Suprapubic skin (tissue), 3 donors: ENCODE data around the gene SLC22A16.

Experiments
- CTCF ChIP-seq, 2 donors: fragments of 200-600 bp in 1 of 2; fragments of 450-650 bp in 1 of 2; sonication (generic) in 1 of 2; IDR thresholded peaks; one replicate each; pipeline ENCODE4 v1.5.1; 2016 to 2019; ENCODE audit warnings: antibody characterized with exemption in 2 of 2, mild to moderate bottlenecking in 1 of 2, moderate library complexity in 1 of 2
- EP300 ChIP-seq: sonication (generic); formaldehyde crosslinking; IDR thresholded peaks from one replicate; pipeline ENCODE4 v1.6.1; 2017; ENCODE audit warnings: antibody characterized with exemption

DNA sequence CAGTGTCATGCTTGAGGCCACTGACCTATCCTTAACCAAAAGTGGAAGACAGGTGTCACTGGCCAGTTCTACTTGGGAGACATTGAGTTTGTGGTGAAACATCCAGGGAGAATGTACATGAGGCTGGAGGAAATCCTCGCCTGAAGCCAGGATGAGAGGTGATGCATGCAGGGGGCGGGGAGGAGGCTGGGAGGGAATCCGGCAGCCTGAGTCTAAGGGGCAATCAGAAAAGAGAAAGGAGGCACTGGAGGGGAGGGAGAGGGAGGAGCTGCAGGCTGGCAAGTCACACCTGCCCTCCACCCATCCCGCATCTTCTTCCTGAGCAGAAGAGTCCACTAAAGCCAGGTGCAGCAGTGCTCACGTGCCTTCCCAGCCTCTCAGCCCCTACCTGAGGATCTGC is 46.2 kb downstream of the SLC22A16 start:
- TF ChIP-seq CTCF (IDR thresholded peaks at IDR 0.05) (no peak), EP300 (no peak)
